Breast epithelium (tissue), 4 donors: ENCODE results near the gene BRD4. TPM values are rescaled to one million over a fixed set of nuclear protein-coding genes. Genes with fewer than 3 reads are reported as not detected.

Experiments
- DNase-seq, 2 donors: peaks; one replicate each; pipeline ENCODE4 v3.0.0-alpha.2; 2019; ENCODE audit warnings: low spot score in 2 of 2
- H3K27ac ChIP-seq, 2 donors: fragments of 200-600 bp; sonication (generic) in 1 of 2; one replicate each; pipeline ENCODE4 v1.5.1; 2016 to 2019; ENCODE audit warnings: mild to moderate bottlenecking in 1 of 2
- H3K27me3 ChIP-seq, 2 donors: fragments of 200-600 bp; sonication (generic) in 1 of 2; one replicate each; pipeline versions ENCODE4 v1.5.1 to v1.6.0; 2017 to 2019; ENCODE audit warnings: control low read depth in 1 of 2, mild to moderate bottlenecking in 1 of 2
- H3K36me3 ChIP-seq: fragments of 200-600 bp; one replicate; pipeline ENCODE4 v1.5.1; 2019
- H3K4me1 ChIP-seq, 2 donors: fragments of 200-600 bp; sonication (generic); one replicate each; pipeline ENCODE4 v1.5.1; 2016 to 2019; ENCODE audit warnings: control low read depth in 1 of 2
- H3K4me3 ChIP-seq, 3 donors: fragments of 200-600 bp; sonication (generic); 1 replicate in 2 of 3; 2 replicates in 1 of 3; pipeline ENCODE4 v1.5.1; 2016 to 2019; ENCODE audit warnings: mild to moderate bottlenecking in 3 of 3, moderate library complexity in 2 of 3
- H3K9me3 ChIP-seq, 2 donors: fragments of 200-600 bp; sonication (generic) in 1 of 2; one replicate each; pipeline ENCODE4 v1.5.1; 2016 to 2019; ENCODE audit warnings: control low read depth in 1 of 2
- CTCF ChIP-seq, 3 donors: fragments of 450-650 bp; IDR thresholded peaks; one replicate each; pipeline ENCODE4 v1.5.1; 2016 to 2017; ENCODE audit warnings: antibody characterized with exemption in 3 of 3, mild to moderate bottlenecking in 3 of 3, moderate library complexity in 3 of 3
- POLR2A ChIP-seq: fragments of 450-650 bp; IDR thresholded peaks from one replicate; pipeline ENCODE4 v1.6.1; 2016; ENCODE audit warnings: antibody characterized with exemption, mild to moderate bottlenecking, moderate library complexity
- POLR2AphosphoS5 ChIP-seq, 3 donors: sonication (generic); formaldehyde crosslinking; IDR thresholded peaks; one replicate each; pipeline ENCODE4 v1.6.1; 2017; ENCODE audit warnings: antibody characterized with exemption in 3 of 3
- intact Hi-C: fragments of 100-400 bp; cut with DNase I; formaldehyde crosslinking; loops from one replicate; pipeline ENCODE4 v1.15.1; 2023; ENCODE audit warnings: low total_unique reads
- total RNA-seq, 3 donors: library from RNA; depleted of rRNA; stranded (reverse); fragments of >200 nt; gene quantifications; one replicate each; pipeline ENCODE4 v1.1.0, GENCODE V29; 2016

Gene BRD4
- total RNA-seq, 3 donors from 2014 or later = 25.6 to 37.5 (median 33.8) TPM

GRCh38 chr19:15280915-15281683 is 51.2 kb downstream of the BRD4 start:
- Histone ChIP-seq H3K4me1 (peaks cover 23 to 66% of the 10 kb centered on the region in 2 donors), H3K9me3 (no peaks in the 10 kb centered on the region), H3K27ac (peak overlapping the region; percentile 71 to 84), H3K27me3 (no peaks in the 10 kb centered on the region), H3K4me3 (peak overlapping the region in 2 of 3 donors; percentile 6 to 27), H3K36me3 (no peaks in the 10 kb centered on the region)
- intact Hi-C loops = no loop called here
- peak; percentile 68 to 69 for DNase-seq
- TF ChIP-seq CTCF (IDR thresholded peaks at IDR 0.05) (no peak), POLR2AphosphoS5 (IDR thresholded peaks at IDR 0.05) (peak; percentile 25 to 50 (median 35))

GRCh38 chr19:15280048-15280725 is 52.2 kb downstream of the BRD4 start:
- intact Hi-C loops = no loop called here
- Histone ChIP-seq H3K4me1 (peaks cover 25 to 69% of the 10 kb centered on the region in 2 donors), H3K9me3 (no peaks in the 10 kb centered on the region), H3K4me3 (peak overlapping the region in 1 of 3 donors; percentile 27), H3K27ac (peak overlapping the region; percentile 71 to 84), H3K27me3 (no peaks in the 10 kb centered on the region), H3K36me3 (no peaks in the 10 kb centered on the region)
- no peak for DNase-seq
- TF ChIP-seq POLR2AphosphoS5 (IDR thresholded peaks at IDR 0.05) = no peak
- TF ChIP-seq POLR2A = no peak
- no peak for TF ChIP-seq CTCF (IDR thresholded peaks at IDR 0.05)

- no peak overlapping the region for H3K4me3 ChIP-seq
- no peaks in the 10 kb centered on the region for H3K9me3 ChIP-seq
- no peaks in the 10 kb centered on the region for H3K36me3 ChIP-seq
- no peak for TF ChIP-seq CTCF (IDR thresholded peaks at IDR 0.05)
- no peak for TF ChIP-seq POLR2AphosphoS5 (IDR thresholded peaks at IDR 0.05)
- TF ChIP-seq POLR2A = no peak
- intact Hi-C loops = no loop called here
- H3K4me1 ChIP-seq = peaks cover 25 to 66% of the 10 kb centered on the region in 2 donors
- DNase-seq = no peak
- H3K27me3 ChIP-seq = no peaks in the 10 kb centered on the region
- peak overlapping the region; percentile 71 to 84 for H3K27ac ChIP-seq
These were observed 52.9 kb downstream of the BRD4 start for GRCh38 chr19:15279326-15279904.

GRCh38 chr19:15276620-15277215 is 55.6 kb downstream of the BRD4 start:
- intact Hi-C loops = no loop called here
- no peak for DNase-seq
- Histone ChIP-seq H3K27me3 (no peaks in the 10 kb centered on the region), H3K9me3 (no peaks in the 10 kb centered on the region), H3K4me1 (peaks cover 35 to 51% of the 10 kb centered on the region in 2 donors), H3K36me3 (no peaks in the 10 kb centered on the region), H3K4me3 (no peak overlapping the region), H3K27ac (peak overlapping the region; percentile 26 to 54)
- TF ChIP-seq POLR2A (no peak), CTCF (IDR thresholded peaks at IDR 0.05) (no peak), POLR2AphosphoS5 (IDR thresholded peaks at IDR 0.05) (no peak)
